NCI-H82 treated with DMSO at 0.1 percent for 48 hours (cell line): ENCODE data around the gene FAM222B.
"Not testable (repeated sequence)": the region's sequence is repeated elsewhere in the genome, so short reads cannot be mapped to it uniquely, and the experiment has no call there.

ENCODE experiments used
- DNase-seq: peaks from one replicate; lab custom pipeline; 2025; ENCODE audit not compliant: unreplicated experiment; lab: John Stamatoyannopoulos, UW

Gene FAM222B

DNA sequence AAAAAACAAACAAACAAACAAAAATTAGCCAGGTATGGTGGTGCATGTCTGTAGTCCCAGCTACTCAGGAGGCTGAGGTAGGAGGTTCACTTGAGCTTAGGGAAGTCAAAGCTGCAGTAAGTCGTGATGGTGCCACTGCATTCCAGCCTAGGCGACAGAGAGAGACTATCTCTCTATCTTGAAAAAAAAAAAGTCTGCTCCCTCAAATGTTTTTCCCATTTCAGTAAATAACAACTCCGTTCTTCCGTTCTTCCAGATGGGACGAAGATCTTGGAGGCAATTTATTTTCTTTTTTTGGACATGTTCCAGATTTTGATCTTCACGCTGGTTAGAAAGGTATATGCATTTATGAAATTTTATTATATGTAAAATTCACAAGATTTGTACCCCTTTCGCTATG is 31.2 kb upstream of the FAM222B start:
- no peak for DNase-seq

GRCh38 chr17:28871056-28871579 is 28.5 kb upstream of the FAM222B start:
- DNase-seq, result peak; percentile 57

DNA sequence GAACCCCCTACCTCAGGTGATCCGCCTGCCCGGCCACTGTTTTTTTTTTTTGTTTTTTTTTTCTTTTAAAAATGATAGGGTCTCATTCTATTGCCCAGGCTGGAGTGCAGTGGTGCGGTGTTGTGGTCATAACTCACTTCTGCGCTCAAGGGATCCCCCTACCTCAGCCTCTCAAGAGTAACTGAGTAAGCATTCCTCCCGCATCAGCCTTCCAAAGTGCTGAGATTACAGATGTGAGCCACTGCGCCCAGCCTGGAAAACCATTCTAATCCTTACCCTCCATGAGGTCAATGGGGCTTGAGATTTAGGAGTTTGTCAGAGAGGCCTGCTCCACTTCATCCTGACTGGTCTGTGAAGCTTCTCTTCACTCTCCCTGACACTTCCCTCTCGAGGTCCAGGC is 24.7 kb upstream of the FAM222B start:
- DNase-seq, result peak; percentile 18

DNA sequence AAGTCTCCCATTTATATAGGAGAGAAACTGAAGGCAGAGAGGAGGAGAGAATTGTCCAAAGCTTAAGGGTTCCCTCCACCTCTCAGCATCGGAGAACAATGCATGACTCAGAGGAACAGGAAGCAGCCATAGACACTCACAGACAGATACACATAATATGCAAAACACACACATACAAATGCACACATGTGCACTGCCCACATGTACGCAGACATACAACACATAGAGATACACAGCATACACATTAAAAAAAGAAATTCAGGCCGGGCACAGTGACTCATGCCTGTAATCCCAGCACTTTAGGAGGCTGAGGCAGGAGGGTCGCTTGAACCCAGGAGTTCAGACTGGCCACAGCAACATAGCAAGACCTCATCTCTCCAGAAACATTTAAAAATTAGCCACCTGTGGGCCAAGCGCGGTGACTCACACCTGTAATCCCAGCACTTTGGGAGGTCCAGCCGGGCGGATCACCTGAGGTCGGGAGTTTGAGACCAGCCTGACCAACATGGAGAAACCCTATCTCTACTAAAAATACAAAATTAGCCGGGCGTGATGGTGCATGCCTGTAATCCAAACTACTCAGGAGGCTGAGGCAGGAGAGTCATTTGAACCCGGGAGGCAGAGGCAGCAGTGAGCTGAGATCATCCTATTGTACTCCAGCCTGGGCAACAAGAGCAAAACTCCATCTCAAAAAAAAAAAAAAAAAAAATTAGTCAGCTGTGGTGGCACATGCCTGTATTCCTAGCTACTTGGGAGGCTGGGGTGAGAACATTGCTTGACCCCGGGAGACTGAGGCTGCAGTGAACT is 23.6 kb upstream of the FAM222B start:
- no peak for DNase-seq

GRCh38 chr17:28864991-28865849 is 22.6 kb upstream of the FAM222B start:
- no peak for DNase-seq

GRCh38 chr17:28863953-28864352 is 21.4 kb upstream of the FAM222B start:
- no peak for DNase-seq

- no peak for DNase-seq
Observed at GRCh38 chr17:28862561-28862960, 20.0 kb upstream of the FAM222B start.

DNA sequence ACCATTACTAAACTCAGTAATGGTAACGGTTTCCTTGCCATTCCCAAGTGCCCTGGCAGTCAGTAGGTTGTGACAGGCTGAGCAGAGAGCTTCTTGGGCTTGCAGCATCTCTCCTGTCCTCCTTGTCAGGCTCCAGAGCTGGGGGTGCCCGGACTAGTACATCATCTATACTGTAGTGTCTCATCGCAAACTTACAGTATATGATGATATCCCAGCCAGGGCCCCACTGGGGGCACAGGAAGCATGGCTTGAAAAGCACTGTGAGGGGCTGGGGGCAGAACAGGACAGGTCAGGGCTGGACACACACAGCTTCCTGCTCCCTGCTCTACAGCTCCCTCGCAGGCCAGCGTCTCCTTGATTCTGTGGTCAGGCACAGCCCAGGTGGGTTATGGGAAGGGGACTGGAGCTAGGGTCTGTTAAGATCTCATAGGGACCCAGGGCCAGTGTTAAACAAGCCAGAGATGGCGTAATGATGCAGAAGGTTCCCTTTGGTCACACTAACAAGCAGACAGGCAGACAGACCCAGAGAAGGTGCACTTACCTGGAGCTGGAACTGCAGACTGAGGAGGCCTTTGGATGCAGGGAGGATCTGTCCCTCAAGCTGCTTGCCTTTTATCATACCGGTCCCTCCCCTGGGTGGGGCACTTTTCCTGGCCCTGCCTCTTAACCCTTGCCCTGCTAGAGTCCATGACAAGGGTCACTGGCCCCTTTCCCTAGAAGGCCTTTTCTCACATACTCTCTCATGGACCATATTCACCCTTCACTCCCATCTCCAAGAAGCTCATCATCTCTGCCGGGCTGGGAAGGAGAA is 19.0 kb upstream of the FAM222B start:
- DNase-seq, result no peak

DNA sequence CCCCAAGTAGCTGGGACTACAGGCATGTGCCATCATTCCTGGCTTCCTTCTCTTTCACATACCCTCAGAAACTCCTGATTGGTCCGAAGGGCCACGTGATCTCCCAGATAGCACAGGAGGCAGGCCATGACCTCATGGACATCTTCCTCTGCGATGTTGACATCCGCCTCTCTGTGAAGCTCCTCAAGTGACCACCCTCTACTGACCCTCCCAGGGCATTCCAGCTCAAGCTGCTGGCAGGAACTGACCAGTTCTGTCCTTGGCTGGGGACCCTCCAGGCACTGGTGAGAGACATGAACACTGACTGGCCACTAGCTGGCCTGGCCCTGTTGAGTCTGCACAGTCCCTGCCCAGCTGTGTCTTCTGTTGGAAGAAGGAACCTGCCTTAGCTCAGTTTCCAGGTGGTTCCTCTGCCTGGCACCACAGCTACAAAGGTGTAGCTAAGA is 17.8 kb upstream of the FAM222B start:
- DNase-seq, result no peak

- DNase-seq, result no peak
Observed at GRCh38 chr17:28858801-28859355, 16.3 kb upstream of the FAM222B start.

DNA sequence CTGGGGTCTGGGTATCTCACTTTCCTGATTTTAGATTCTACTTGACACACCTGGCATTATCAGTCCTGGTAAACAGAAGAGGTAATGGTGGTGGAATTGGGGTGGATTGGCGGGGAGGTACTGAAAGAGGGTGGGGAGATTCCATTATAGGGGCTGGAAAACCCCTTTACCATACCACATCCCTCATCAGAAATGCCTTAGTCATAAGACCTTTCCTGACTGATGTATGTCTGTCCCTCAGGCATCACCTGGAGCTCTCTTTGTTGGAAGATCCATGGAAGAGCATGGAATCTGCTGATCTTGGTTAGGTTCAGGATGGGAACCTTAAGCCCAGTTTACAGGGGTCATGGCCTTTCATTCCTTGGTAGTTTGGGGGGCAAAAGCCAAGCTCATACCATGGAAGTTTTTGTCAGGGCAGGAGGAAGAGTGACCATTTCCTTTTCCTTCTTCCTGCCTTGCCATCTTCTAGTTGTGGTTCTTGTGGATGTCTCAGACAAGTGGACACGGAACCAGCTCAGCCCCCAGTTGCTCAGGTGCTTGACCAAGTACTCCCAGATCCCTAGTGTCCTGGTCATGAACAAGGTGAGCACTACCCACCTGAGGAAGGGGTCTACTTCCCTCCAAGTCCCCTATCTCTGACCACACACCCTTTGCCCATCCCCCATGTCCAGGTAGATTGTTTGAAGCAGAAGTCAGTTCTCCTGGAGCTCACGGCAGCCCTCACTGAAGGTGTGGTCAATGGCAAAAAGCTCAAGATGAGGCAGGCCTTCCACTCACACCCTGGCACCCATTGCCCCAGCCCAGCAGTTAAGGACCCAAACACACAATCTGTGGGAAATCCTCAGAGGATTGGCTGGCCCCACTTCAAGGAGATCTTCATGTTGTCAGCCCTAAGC is 15.6 kb upstream of the FAM222B start:
- no peak for DNase-seq

DNA sequence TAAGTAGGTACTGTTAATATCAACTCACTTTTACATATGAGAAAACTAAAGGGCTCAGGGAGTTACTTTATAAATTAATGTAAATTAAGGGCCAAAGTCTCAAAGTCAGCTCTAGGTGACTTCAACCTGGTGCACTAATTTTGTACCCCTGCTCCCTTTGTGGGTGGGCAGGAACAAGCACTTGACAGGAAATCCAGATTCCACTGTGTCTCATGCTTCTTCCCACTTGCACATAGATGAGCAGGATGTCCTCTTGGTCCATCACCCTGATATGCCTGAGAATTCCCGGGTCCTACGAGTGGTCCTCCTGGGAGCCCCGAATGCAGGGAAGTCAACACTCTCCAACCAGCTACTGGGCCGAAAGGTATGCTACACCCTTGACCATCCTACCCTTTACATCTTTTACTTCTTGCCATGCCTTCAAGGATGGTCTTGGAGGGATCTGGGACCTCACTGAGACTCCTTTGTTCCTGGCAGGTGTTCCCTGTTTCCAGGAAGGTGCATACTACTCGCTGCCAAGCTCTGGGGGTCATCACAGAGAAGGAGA is 13.5 kb upstream of the FAM222B start:
- DNase-seq, result no peak

- no peak for DNase-seq
Observed at GRCh38 chr17:28855336-28855679, 12.7 kb upstream of the FAM222B start.

DNA sequence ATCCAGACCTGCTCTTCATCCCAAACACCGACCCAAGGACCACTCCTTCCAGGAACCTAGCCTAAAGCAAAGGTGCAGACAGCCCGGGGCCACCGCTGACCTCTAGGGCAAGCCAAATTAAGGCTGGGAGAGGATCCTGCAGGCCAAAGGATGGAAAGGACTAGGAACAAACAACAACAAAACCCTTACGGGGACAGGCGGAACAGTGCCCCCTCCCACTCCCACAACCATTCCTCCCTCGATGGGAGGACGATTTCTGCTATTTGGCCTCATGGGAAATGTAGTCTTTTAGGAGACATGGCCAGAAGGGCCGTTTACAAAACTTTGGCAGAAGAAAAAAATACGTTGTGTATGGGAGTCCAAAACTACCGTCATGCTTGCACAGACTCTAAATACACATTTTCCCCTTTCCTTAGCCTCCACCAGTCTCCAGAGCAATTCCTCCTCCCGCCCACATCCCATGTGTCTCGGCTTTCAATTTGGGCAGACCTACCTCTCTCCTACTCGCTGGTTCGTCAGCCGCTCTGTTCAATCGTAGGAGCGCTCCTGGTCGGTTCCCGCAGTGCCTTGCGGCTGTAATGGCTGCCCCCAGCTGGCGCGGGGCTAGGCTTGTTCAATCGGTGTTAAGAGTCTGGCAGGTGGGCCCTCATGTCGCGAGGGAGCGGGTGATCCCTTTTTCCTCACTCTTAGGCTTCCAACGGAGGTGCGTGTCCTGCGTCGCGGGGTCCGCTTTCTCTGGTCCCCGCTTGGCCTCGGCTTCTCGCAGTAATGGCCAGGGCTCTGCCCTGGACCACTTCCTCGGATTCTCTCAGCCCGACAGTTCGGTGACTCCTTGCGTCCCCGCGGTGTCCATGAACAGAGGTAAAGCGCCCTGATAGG is 12.1 kb upstream of the FAM222B start, which contains the start of gene ERAL1:
Gene ERAL1, plus strand, starts transcription at position 560 of the 879 bp plus-strand sequence. Its CDS starts 19 bp downstream, at position 579.
- DNase-seq, result peak; percentile 83

DNA sequence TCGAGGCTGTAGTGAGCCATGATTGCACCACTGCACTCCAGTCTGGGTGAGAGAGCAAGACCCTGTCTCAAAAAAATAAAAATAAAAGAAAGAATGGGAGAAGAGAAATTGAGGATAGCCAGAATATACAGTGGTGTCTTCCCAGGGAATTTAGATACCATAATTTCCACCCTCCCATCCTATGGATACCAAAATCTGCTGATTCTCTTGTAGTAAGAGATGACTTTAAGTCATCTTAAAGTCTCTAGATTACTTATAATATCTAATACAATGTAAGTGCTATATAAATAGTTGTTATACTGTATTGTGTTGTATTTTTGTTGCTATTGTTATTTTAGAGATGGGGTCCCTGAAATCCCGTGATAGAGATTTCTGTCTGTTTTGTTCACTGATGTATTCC is 10.7 kb upstream of the FAM222B start:
- DNase-seq, result no peak

- no peak for DNase-seq
Observed at GRCh38 chr17:28849281-28849680, 6.7 kb upstream of the FAM222B start.

- DNase-seq, result peak; percentile 7
Observed at GRCh38 chr17:28848667-28849066, 6.1 kb upstream of the FAM222B start.

GRCh38 chr17:28846699-28847098 is 4.1 kb upstream of the FAM222B start:
- not testable (repeated sequence) for DNase-seq
